Measurements from ENCODE around the gene AGPAT2.

Gene AGPAT2

DNA sequence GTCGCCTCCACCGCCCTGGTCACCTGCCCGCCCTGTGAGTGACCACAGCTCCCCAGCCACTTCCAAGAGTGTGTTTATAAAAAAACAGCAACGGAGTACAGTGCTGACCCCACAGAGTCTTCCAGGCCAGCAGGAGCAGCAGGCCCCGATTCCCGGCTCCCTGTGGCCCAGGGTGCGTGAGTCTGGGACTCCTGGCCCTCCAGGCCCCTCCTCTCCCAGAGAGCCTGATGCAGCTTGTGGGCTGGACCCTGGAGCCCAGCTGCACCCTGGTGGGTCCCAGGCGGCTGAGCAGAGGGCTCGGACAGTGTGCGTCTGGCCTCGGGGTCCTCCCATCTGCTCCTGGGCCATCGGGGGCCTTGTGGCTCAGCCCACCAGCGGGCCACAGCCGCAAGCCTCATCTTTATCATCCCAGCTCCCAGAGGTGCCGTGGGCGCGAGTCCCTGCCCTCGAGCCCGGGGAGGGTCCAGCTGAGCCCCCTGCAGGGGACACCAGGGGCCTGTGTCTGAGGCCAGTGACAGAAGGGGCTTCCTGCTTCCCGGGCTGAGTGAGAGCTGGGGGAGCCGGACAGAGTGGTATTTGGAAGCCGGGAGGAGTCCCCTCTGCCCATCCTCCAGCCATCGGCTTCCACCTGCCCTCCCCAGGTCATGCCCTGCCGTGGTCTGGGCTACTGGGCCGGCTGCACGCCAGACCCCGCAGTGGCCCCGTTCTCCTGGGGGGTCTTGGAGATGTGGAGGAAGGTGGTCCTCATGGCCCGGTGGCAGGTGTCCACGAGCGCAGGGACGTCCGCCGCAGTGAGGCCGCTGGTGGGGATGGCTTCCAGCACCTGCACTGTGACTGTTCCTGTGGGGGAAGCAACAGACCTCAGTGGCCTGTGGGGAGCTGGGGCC, 13.9 kb downstream of the AGPAT2 start:
- DNase-seq (ENCODE audit: low read depth) = no peak

DNA sequence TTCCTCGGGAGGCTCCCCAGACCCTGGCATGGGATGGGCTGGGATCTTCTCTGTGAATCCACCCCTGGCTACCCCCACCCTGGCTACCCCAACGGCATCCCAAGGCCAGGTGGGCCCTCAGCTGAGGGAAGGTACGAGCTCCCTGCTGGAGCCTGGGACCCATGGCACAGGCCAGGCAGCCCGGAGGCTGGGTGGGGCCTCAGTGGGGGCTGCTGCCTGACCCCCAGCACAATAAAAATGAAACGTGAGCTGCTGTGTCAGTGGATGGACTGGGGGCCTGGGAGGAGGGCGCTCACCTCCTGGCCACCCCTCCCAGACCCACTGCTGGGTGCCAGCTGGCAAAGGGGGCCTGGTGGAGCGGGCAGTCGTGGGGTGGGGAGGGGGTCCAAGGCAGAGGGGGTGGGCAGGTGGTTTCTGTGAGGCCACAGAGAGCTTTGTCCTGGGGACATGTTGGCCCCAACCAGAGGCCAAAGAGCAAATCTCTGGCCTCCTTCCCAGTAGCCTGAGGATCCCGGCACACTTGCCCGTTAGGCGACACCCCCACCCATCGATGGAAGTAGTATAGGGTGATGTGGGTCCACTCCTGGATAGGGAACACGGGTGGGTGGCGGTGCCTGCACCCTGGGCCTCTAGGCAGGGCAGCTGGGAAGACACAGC, 14.7 kb downstream of the AGPAT2 start:
- DNase-seq (ENCODE audit: low read depth) = no peak

DNA sequence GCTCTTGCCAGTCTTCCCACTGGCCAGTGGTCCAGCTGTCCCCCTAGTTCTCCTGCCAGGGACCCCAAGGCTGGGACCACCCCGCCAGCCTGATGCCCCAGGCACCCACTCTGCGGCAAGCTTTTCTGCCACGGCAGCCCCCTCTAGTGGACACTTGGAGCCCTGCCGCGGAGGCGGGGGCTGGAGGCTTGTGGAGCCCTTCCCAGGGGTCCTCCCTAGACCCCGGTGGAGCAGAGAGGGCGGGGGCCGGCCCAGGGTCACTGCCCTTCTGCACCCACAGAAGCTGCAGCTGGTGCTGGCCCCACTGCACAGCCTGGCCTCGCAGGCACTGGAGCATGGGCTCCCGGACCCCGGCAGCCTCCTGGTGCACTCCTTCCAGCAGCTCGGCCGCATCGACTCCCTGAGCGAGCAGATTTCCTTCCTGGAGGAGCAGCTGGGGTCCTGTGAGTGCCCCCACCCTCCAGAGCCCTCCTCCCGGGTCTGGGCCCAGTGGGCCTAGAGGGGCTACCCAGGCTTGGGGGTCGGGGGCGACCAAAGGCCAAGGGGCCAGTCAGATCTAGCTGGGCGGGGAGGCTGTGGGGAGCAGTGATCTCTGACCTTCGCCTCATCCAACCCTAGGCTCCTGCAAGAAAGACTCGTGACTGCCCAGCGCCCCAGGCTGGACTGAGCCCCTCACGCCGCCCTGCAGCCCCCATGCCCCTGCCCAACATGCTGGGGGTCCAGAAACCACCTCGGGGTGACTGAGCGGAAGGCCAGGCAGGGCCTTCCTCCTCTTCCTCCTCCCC, 15.4 kb downstream of the AGPAT2 start:
- DNase-seq (ENCODE audit: low read depth) = no peak

DNA sequence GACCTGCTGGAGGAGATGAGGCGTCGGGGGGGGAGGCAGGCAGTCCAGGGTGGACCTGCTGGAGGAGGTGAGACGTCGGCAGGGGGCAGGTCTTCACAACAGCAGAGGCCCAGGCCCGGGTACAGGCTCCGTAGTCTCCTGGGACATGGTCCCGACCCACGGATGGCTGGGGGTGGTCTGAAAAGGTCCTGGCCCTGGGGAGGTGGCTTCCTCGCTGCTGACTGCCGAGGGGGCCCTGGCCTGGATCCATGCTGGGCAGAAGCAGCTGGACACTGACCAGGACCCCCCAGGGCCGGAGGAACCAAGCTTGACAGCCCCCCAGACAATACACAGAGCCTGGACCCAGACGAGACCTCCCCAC, 16.0 kb downstream of the AGPAT2 start:
- no peak for DNase-seq (ENCODE audit: low read depth)

DNA sequence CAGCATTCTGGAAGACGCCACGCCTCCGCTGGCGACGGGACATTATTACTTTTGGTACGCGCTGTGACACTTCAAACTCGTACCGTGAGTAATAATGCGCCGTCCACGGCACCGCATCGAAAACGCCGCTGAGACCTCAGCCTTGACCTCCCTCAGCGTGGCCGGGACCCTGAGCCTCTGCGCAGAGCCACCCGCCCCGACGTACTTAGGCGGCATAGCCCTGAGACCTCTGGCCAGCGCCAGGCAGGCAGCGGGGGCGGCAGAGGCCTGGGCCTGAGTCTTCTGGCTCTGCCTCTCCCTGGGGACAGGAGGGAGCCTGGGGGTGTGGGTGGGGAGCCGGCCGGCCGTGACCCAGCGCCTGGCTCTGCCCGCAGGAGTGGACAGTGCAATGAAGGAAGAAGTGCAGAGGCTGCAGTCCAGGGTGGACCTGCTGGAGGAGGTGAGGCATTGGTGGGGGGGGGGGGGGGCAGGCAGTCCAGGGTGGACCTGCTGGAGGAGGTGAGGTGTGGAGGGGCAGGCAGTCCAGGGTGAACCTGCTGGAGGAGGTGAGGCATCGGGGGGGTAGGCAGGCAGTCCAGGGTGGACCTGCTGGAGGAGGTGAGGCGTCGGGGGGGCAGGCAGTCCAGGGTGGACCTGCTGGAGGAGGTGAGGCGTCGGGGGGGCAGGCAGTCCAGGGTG, 16.5 kb downstream of the AGPAT2 start:
- no peak for DNase-seq (ENCODE audit: low read depth)

DNA sequence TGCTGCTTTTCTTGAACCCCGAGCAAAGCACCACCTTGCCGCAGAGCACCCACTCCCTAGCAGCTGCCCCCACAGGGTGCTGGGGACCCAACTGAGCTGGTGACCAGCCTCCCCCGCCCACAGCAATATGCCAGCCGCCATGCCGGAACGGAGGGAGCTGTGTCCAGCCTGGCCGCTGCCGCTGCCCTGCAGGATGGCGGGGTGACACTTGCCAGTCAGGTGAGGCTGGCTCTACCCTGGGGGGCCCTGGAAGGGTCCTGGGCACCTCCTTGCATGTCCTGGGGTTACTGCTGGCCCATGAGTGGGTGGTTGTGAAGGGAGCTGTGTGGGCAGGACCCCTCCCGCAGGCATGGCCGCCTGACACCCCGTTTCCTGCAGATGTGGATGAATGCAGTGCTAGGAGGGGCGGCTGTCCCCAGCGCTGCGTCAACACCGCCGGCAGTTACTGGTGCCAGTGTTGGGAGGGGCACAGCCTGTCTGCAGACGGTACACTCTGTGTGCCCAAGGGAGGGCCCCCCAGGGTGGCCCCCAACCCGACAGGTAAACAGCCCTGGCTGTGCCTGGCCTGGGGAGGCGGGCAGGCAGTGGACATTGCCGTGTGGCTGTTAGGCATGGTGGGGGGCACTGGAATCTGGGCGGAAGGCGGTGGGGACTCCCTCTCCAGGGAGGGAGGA, 17.3 kb downstream of the AGPAT2 start:
- DNase-seq (ENCODE audit: low read depth) = no peak

DNA sequence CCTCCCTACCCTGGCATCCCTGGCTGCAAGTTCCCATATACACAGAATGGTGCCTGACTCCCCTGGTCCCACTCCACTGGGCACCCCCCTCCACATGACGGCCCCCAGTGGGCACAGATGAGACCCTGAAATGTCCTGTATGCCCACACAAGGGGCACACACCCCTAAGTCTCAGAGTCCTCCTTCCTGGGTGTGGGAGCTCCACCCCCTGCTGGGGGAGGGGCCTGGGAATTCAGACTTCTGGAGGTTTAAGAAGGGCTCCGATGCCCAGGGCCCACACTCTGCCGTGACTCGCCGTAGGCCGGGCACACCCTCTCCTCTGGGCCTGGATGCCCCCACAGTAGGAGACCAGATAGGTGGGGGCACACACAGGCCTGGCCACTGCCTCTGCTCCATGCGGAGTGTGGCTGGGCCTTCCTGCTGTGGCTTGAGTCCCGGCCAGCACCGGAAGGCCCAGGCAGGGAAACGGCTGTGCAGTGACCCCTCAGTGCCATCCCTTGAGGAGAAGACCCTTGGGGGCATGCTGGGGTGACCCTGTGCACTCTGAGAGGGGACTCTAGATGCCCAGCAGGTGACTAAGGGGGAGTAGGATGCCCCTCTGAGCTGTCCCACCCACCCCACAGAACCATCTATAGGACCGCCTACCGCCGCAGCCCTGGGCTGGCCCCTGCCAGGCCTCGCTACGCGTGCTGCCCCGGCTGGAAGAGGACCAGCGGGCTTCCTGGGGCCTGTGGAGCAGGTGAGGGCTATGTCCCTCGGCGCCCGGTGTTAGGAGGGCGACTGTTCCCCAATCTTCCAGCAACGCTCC, 18.1 kb downstream of the AGPAT2 start:
- DNase-seq (ENCODE audit: low read depth) = no peak

DNA sequence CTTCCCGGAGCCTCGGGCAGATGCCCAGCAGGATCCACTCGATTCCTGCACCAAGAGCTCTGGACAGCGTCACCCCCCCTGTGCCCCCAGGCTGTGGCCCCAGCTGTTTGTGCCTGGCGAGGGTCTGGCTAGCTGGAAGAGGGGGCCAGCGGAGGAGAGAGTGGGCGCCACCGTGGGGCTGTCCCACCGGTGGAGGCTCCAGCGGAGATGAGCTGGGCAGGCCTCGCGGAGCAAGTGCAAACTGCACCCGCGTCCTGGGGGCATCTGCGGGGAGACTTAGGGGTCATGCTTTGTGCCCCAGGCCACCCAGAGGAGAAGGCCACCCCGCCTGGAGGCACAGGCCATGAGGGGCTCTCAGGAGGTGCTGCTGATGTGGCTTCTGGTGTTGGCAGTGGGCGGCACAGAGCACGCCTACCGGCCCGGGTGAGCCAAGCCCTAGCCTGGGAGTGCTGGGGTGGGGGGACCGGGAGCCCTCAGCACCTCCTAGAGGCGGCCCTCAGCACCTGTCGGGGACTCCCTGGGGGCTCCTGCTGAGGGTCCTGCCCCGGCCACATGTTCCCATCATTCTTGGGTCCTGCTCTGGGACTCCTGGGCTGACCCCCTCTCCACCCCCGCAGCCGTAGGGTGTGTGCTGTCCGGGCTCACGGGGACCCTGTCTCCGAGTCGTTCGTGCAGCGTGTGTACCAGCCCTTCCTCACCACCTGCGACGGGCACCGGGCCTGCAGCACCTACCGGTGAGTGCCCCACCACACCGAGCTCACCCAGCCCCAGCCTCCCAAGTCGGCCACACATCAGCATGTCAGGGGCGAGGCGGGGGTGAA, 19.1 kb downstream of the AGPAT2 start:
- no peak for DNase-seq (ENCODE audit: low read depth)

DNA sequence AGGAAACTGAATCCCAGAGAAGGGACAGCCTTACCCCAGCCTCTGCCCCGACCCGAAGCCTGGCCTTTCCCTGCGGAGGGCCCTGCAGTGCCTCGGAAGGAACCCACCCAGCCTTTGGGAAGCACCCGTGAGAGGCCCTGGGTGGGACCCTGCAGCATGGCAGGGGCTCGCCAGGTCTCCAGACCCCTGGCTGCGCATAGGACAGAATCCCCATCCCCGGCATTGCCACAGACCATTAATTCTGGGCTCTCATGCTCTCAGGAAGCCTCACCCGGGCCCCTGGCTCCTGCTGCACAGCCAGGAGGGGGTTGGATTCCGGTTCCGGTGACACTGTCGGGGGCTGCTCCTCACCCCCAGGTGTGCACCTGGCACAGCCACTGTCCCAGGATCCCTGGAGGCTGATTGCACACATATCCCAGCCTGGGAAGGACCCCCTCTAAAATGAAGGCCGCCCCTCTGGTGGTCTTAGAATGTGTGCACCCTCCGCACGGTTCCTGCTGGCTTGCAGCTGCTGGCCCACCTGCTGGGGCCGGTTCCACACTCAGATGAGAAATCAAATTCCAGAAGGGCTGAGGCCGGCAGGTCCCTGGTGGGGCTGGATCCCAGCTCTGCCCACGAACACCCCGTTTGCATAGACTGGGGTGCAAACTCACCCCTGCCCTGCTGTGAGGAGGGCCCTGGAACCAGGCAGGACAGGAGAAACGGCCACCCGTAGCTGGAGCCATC, 19.9 kb downstream of the AGPAT2 start:
- no peak for DNase-seq (ENCODE audit: low read depth)

DNA sequence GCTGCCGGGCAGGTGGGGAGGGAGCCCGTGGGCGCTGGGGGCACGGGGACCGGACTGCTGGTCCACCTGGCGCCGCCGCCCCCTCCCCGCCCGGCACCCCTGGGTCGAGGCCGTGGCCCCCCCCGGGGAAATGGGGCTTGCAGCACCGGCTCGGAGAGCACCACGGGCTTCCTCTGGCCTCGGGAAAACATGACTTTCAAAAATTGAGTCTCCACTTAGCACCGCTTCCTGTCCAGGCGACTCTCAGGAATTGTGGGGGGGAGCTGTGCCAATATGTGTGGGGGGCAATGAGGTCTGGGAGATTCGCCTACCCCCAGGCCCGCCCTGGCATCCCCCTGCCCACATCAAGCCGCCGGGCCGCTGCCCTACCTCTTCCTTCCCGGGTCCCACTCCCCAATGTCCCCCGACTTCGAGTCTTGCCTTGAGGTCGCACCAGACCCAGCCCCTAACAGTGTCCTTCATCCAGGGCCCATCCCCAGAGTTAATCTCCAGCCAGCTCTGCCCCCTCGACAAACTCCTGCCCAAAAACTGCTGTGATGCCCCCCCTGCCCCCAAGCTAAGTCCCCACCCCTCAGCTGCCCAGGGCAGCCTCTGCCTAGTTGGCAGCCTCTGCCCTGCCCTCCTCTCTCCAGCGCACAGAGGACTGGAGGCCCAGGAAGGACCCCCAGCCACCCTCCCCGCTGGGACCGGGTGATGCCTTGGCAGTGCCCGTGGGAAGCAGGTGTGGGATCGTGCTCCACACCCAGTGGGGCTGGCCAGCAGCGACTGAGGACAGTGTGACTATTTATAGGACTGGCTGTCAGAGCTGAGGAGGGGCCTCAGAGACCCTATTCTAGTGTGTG, 20.7 kb downstream of the AGPAT2 start:
- DNase-seq (ENCODE audit: low read depth) = no peak

DNA sequence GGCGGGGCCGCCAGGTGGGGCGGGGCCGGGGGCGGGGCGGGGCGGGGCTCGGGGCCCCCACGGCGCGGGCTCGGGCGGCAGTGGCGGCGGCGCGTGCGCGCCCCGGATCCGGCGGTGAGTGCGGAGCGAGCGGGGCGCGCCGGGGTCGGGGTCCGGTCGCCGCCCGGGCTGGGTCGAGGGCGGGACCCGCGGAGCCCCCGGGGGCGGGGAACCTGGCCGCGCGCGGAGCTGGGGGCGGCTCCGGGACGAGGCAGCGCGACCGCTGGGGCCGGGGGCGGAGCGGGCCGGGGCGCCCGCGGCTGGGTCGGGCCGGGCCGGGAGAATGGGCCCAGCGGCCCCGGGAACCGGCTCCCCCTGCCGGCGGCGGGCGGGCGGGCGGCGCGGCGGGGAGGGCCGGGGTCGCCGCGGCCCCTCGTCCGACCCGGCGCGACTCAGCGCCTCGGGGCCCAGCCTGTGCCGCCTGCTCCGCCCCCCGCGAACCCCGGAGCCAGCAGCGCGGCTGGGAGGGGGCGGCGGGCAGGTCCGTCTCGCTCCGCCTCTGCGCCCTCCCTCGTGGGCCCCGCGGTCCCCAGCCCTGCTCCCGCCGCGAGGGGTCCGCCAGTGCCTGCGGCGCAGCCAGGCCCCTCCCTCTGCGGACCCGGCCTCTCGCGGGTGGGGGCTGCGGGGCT, 21.4 kb downstream of the AGPAT2 start:
- DNase-seq (ENCODE audit: low read depth) = no peak

DNA sequence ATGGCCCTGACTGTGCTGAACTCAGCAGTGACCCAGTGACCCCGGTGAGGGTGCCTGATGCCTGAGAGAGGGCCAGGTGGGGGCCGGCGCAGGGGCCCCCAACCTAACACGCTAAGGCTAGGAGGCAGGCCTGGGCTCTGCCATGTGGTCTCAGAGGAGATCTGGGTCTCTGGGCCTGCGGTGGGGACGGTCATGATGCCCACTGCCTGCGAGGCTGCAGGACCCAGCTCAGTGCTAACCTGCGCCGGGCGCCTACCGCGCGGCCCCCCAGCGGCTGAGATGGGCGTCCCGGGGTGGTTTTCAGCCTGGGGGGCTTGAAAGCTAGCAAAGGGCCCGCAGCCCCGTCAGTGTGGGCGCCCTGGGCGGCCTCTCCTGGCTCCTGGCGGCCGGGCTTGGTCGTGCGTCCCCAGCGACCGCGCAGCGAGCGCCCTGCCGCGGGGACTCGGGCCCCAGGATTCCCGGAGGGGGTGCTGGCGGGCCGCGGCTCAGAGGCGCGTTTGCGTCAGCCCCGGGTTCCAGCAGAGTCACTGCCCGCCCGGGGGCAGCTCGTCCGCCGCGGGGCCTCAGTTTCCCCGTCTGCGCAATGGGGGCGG, 22.1 kb downstream of the AGPAT2 start:
- no peak for DNase-seq (ENCODE audit: low read depth)

DNA sequence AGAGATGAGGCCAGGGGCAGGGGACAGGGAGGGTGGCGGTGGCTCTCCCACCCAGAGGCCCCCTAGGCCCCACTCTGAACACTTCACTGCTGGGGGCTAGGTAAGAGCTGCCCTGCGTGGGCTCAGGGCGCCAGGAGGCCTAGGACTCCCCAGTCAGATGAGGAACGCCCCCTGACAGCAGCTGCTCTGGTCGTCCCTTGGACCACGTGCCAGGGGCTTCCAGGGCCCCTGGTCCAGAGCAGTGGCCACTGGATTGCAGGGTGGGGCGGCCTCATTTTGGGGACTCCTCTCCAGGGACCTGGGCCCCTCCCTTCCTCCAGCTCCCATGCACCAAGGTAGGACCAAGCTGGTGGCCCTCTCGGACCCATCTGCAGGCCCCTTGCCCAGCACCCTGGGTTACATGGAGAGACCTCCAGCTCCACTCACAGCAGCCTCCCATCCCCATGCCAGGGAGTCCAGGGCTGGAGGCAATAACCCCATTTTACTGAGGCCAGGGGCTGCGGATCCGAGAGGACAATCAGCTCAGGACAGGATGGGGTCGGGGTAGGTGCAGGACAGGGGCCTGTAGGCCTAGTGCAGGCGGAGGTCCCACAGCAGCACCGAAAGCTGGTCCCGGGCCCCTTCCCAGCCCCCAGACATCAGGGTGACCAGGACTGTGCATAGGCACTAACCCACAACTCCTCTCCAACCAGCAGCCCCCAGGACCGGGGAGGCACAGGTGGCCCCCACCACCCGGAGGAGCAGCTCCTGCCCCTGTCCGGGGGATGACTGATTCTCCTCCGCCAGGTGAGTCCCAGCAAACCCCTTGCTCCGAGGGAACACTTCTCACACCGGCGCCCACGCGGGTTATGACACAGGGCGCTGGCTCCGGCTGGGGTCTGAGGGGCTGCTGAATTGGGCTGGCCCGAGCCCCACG, 23.0 kb downstream of the AGPAT2 start:
- DNase-seq (ENCODE audit: low read depth) = no peak

DNA sequence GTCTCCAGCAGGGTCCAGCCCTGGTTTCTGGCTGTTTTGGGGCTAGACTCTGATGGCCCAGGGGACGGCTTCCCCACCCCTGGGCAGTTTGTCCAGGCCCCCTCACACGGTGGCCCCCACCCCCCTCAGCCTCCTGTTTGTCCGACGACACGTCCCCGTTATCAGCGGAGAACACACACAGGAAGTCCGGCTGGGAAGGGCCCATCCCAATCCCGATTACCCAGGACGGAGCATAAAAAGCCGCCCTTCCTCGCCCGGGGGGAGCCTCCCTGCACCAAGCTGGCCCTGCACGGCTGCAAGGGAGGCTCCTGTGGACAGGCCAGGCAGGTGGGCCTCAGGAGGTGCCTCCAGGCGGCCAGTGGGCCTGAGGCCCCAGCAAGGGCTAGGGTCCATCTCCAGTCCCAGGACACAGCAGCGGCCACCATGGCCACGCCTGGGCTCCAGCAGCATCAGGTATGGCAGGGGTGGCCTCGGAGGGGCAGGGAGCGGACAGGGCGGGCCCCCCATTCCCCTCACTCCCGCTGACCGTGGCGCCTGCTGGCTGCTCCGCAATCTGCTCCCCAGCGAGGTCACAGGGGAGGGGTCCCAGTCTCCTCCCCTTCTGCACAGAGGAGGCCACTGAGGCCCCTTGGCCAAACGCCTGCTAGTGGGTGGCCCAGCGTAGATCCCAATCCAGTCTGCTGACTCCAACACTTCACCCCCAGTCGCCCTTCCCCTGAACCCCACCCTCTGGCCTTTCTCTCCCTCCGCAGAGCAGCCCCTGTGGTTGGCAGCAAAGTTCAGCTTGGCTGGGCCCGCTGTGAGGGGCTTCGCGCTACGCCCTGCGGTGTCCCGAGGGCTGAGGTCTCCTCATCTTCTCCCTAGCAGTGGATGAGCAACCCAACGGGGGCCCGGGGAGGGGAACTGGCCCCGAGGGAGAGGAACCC, 24.3 kb downstream of the AGPAT2 start, which contains the start of gene EGFL7:
TSS of gene EGFL7 (plus strand) at position 261 of the 926 bp plus-strand sequence. CDS start 5,367 bp downstream, outside the sequence.
- no peak for DNase-seq (ENCODE audit: low read depth)

DNA sequence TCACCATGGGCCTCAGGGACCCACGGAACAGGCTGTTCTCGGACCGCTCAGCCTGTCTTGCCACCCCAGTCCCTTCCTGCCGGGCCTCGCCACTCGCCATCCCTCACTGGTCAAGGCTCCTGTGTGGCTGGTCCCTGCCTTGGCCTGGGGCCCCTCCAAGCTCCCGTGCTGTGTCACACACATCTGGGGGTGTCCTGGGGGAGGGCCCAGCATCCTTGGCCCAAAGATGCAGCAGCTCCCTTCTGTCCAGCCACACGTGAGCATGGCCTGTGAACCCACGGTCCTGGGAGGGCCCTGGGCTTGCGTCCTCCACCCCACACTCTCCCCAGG, 25.0 kb downstream of the AGPAT2 start:
- DNase-seq (ENCODE audit: low read depth) = no peak

Measured in stimulated activated CD8-positive, alpha-beta memory T cell treated with anti-CD3 and anti-CD28 coated beads, Interleukin-12 subunit alpha, Interleukin-12 subunit beta, amount 100 ng/mL, for 4 hours (primary cell).